HEK293 (cell line): ENCODE measurements around the gene DST.

Experiments used
- CTCF ChIP-seq: fragments of 450-650 bp; formaldehyde crosslinking; IDR thresholded peaks from 2 replicates; pipeline ENCODE4 v1.5.1; 2016; ENCODE audit warnings: missing biosample characterization, missing genetic modification characterization
- FEZF1 ChIP-seq: fragments of 450-650 bp; formaldehyde crosslinking; IDR thresholded peaks from 2 replicates; pipeline ENCODE4 v1.5.1; 2016; ENCODE audit warnings: missing biosample characterization, missing genetic modification characterization
- YY1 ChIP-seq: fragments of 450-650 bp; formaldehyde crosslinking; IDR thresholded peaks from 2 replicates; pipeline ENCODE4 v1.5.1; 2018; ENCODE audit warnings: missing biosample characterization, missing genetic modification characterization
- ZFHX2 ChIP-seq: fragments of 450-650 bp; formaldehyde crosslinking; conservative IDR thresholded peaks from 2 replicates; pipeline ENCODE4 v1.5.1; 2016; ENCODE audit warnings: missing biosample characterization, missing genetic modification characterization
- ZNF211 ChIP-seq: fragments of 450-650 bp; formaldehyde crosslinking; IDR thresholded peaks from 2 replicates; pipeline ENCODE4 v1.5.1; 2016; ENCODE audit warnings: low read depth, missing biosample characterization, missing genetic modification characterization
- ZNF239 ChIP-seq: fragments of 450-650 bp; formaldehyde crosslinking; IDR thresholded peaks from 2 replicates; pipeline ENCODE4 v1.5.1; 2016; ENCODE audit warnings: missing biosample characterization, missing genetic modification characterization

- TF ChIP-seq CTCF (no peak), ZNF211 (tag by site-specific recombination) (no peak), YY1 (no peak), FEZF1 (tag by site-specific recombination) (no peak), ZNF239 (tag by site-specific recombination) (no peak), ZFHX2 (tag by site-specific recombination) (no peak)
Measured at GRCh38 chr6:56671160-56671559, 28.5 kb upstream of the DST start.
